ENCODE measurements around the gene MISP. TPM values are rescaled to one million over a fixed set of nuclear protein-coding genes. Genes with fewer than 3 reads are reported as not detected.

MISP gene
- total and polyA plus RNA-seq, 2 of the 13 experiments (the other 11 are each of a cell fraction or from before 2014, with no cell fraction given) = 0.67 to 1.3 TPM

DNA sequence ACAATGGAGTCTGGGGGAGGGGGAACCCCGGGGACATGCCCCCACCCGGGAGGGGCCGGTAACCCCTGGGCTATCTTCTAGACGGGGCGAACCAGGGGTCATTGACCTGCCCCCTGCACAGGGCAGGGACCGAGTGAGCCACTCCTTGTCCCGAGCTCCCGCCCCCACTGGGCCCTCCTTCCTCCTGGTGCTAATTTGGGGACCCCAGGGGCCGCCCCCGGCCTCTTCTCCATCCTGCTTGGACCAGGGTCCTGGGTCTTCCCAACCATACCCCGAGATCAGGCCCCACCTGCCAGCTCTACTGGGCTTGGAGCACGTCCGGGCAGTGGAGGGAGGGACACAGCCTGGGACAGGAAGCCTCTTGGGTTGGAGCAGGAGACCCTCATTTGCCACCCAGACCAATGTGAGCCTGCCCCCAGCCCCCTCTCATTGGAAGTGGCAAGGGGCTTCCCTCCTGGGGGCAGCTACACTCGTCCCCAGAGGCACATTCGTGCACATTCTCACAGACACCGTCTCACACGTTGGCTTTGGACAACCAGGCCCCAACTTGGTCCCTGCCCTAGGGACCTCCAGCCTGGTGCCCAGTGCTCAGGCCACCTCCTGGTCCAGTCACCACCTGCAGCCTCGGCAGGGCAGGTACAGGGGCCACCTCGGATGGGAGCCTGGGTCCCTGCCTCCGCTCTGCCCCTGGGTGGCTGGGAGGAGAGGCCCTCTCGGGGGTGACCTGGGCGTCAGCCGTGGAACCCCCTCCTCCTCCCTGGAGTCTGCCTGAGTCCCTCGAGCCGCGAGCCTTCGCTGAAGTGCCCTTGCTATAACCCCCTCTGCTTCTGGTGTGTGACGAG is 3.3 kb upstream of the MISP start (continued):
- TF ChIP-seq ZNF567 (CRISPR knock-in tag; IDR thresholded peaks at IDR 0.05; ENCODE audit: borderline replicate concordance) = no peak

GRCh38 chr19:748274-748598 is 2.7 kb upstream of the MISP start:
- intact Hi-C loops (cut with micrococcal nuclease; ENCODE audit: unreplicated experiment) = no loop called here
- WGBS (ENCODE audit: low lambda C conversion rate) = 77% methylated on average over 7 of the region's 14 CpGs
- Histone ChIP-seq H2AFZ (ENCODE audit: low read length) (no peak overlapping the region), H4K20me1 (ENCODE audit: insufficient read depth, low read length) (no peaks in the 10 kb centered on the region), H3K27ac (ENCODE audit: extremely low read length, insufficient read depth, low read length) (no peak overlapping the region), H3K27me3 (ENCODE audit: control insufficient read depth in 1 of 2, insufficient read depth in 2 of 2, low read length in 2 of 2) (no peaks in the 10 kb centered on the region), H3K9ac (ENCODE audit: insufficient read depth, low read depth, low read length) (no peak overlapping the region), H3K4me1 (ENCODE audit: insufficient read depth, low read length) (peaks cover 43% of the 10 kb centered on the region), H3K79me2 (ENCODE audit: insufficient read depth, low read length) (no peaks in the 10 kb centered on the region), H3K9me3 (ENCODE audit: low read length) (no peaks in the 10 kb centered on the region), H3K4me3 (replicated peaks in 1 of 3; ENCODE audit: insufficient read depth in 1 of 3, low read depth in 2 of 3, low read length in 3 of 3) (no peak overlapping the region), H3K4me2 (ENCODE audit: low read depth, low read length) (no peak overlapping the region), H3K36me3 (replicated peaks in 1 of 2; ENCODE audit: control insufficient read depth in 1 of 2, insufficient read depth in 2 of 2, low read length in 2 of 2) (no peaks in the 10 kb centered on the region; a peak in 1 of 5 replicates)
- DNase-seq (ENCODE audit: low spot score) = no peak
- POLR2A ChIA-PET = no interaction called here
- ATAC-seq = no peak
- BruUV-seq (replicated peaks) = no TSS peak
- in situ Hi-C loops (cut with HindIII; ENCODE audit: extremely low pct_ligation_motif_present, low pct_unique_long_range_greater_than_20kb) = no loop called here
- no peak for FAIRE-seq
- TF ChIP-seq AKNA (CRISPR knock-in tag; IDR thresholded peaks at IDR 0.05; ENCODE audit: borderline replicate concordance) (no peak), NFE2 (CRISPR knock-in tag; IDR thresholded peaks at IDR 0.05) (no peak), MAZ (IDR thresholded peaks at IDR 0.05; ENCODE audit: borderline replicate concordance, low read depth, low read length) (no peak), MAZ (CRISPR knock-in tag; IDR thresholded peaks at IDR 0.05; ENCODE audit: low read depth) (no peak), RBM22 (optimal IDR thresholded peaks at IDR 0.05; ENCODE audit: low read length) (no peak)
- TF ChIP-seq, protein P1, sequence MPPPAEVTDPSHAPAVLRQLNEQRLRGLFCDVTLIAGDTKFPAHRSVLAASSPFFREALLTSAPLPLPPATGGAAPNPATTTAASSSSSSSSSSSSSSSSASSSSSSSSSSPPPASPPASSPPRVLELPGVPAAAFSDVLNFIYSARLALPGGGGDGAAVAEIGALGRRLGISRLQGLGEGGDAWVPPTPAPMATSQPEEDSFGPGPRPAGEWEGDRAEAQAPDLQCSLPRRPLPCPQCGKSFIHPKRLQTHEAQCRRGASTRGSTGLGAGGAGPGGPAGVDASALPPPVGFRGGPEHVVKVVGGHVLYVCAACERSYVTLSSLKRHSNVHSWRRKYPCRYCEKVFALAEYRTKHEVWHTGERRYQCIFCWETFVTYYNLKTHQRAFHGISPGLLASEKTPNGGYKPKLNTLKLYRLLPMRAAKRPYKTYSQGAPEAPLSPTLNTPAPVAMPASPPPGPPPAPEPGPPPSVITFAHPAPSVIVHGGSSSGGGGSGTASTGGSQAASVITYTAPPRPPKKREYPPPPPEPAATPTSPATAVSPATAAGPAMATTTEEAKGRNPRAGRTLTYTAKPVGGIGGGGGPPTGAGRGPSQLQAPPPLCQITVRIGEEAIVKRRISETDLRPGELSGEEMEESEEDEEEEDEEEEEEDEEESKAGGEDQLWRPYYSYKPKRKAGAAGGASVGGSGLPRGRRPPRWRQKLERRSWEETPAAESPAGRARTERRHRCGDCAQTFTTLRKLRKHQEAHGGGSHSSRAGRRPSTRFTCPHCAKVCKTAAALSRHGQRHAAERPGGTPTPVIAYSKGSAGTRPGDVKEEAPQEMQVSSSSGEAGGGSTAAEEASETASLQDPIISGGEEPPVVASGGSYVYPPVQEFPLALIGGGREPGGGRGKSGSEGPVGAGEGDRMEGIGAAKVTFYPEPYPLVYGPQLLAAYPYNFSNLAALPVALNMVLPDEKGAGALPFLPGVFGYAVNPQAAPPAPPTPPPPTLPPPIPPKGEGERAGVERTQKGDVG (CRISPR knock-in tag; IDR thresholded peaks at IDR 0.05; ENCODE audit: borderline replicate concordance) = no peak
- CTCF ChIA-PET (ENCODE audit: low intra/inter-chr PET ratio, low total read pairs) = no interaction called here

Measured in HepG2 (cell line).